NCI-H2196 treated with DMSO at 0.1 percent for 48 hours (cell line): ENCODE measurements around the gene SPSB2.

Experiments used
- DNase-seq: peaks from one replicate; lab custom pipeline; 2025; ENCODE audit not compliant: unreplicated experiment; lab: John Stamatoyannopoulos, UW

Gene SPSB2

GRCh38 chr12:6851921-6852650, 21.0 kb downstream of the SPSB2 start, which contains the start of gene USP5:
Gene USP5, plus strand, starts transcription at chr12:6852150. Its CDS starts 30 bp downstream, at chr12:6852180.
- DNase-seq = peak; percentile 88

GRCh38 chr12:6851153-6851920, 21.8 kb downstream of the SPSB2 start, which contains the start of gene CDCA3:
Gene CDCA3, minus strand, starts transcription at chr12:6851286. Its CDS starts 334 bp downstream, at chr12:6850952.
- DNase-seq = peak; percentile 86

GRCh38 chr12:6850796-6851152, 22.3 kb downstream of the SPSB2 start:
- DNase-seq = no peak

- no peak for DNase-seq
Measured at GRCh38 chr12:6849976-6850560, 23.0 kb downstream of the SPSB2 start.

- no peak for DNase-seq
Measured at GRCh38 chr12:6849427-6849826, 23.7 kb downstream of the SPSB2 start.

GRCh38 chr12:6847676-6848075, 25.4 kb downstream of the SPSB2 start:
- DNase-seq = no peak

GRCh38 chr12:6846316-6846869, 26.7 kb downstream of the SPSB2 start:
- DNase-seq = no peak

GRCh38 chr12:6845395-6845794, 27.7 kb downstream of the SPSB2 start:
- no peak for DNase-seq

- DNase-seq = no peak
Measured at GRCh38 chr12:6843118-6843902, 29.8 kb downstream of the SPSB2 start.

- DNase-seq = no peak
Measured at GRCh38 chr12:6842075-6842474, 31.0 kb downstream of the SPSB2 start.

- no peak for DNase-seq
Measured at GRCh38 chr12:6840761-6841515, 32.2 kb downstream of the SPSB2 start, which contains the start of gene GNB3. Gene GNB3, plus strand, starts transcription at chr12:6840925. Its CDS starts 363 bp downstream, at chr12:6841288.

- no peak for DNase-seq
Measured at GRCh38 chr12:6840330-6840729, 32.8 kb downstream of the SPSB2 start.

GRCh38 chr12:6839482-6840201, 33.5 kb downstream of the SPSB2 start:
- DNase-seq = peak; percentile 7

GRCh38 chr12:6838854-6839253, 34.2 kb downstream of the SPSB2 start:
- no peak for DNase-seq

GRCh38 chr12:6837370-6838060, 35.6 kb downstream of the SPSB2 start:
- DNase-seq = no peak

- no peak for DNase-seq
Measured at GRCh38 chr12:6836851-6837250, 36.3 kb downstream of the SPSB2 start.

- no peak for DNase-seq
Measured at GRCh38 chr12:6834873-6835272, 38.2 kb downstream of the SPSB2 start.

GRCh38 chr12:6834254-6834653, 38.8 kb downstream of the SPSB2 start:
- DNase-seq = no peak
